ENCODE results near the gene PEPD.

DNA sequence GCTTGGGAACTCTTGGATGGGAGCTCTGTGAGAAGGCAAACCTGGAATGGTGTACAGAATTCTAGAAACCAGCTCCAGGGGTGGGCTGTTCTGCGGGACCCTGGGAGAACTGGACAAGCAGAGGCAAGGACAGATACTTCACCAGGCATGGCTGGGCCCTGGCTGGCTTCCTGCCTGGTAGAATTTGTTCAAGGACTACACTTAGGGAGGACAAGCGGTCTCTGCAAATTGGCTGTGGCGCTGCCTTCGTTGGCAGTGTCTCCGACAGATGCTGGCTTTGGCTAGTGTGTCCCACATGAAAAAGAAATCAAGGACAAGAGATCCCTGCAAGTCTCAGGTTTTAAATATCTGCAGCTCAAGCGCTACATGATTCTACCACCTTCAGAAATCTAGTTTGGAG lies 135.6 kb downstream of the PEPD start:
- TF ChIP-seq, protein P1, sequence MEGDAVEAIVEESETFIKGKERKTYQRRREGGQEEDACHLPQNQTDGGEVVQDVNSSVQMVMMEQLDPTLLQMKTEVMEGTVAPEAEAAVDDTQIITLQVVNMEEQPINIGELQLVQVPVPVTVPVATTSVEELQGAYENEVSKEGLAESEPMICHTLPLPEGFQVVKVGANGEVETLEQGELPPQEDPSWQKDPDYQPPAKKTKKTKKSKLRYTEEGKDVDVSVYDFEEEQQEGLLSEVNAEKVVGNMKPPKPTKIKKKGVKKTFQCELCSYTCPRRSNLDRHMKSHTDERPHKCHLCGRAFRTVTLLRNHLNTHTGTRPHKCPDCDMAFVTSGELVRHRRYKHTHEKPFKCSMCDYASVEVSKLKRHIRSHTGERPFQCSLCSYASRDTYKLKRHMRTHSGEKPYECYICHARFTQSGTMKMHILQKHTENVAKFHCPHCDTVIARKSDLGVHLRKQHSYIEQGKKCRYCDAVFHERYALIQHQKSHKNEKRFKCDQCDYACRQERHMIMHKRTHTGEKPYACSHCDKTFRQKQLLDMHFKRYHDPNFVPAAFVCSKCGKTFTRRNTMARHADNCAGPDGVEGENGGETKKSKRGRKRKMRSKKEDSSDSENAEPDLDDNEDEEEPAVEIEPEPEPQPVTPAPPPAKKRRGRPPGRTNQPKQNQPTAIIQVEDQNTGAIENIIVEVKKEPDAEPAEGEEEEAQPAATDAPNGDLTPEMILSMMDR (conservative IDR thresholded peaks at IDR 0.05; ENCODE audit: low read length) = no peak
- TF ChIP-seq EZH2phosphoT487 (IDR thresholded peaks at IDR 0.05; ENCODE audit: borderline replicate concordance) = no peak
